Astrocyte of the cerebellum (primary cell): ENCODE measurements around the gene KPRP.

ENCODE experiments used
- DNase-seq: peaks from one replicate; pipeline ENCODE4 v3.0.0-alpha.2; 2011; ENCODE audit warnings: low read depth
- H3K4me3 ChIP-seq: 2 replicates; pipeline ENCODE4 v1.5.1; 2011; ENCODE audit warnings: mild to moderate bottlenecking, low read depth, low read length, moderate library complexity
- CTCF ChIP-seq: IDR thresholded peaks from 2 replicates; pipeline ENCODE4 v1.5.1; 2012; ENCODE audit warnings: low read length, low read depth, moderate library complexity, mild to moderate bottlenecking; ENCODE audit errors: missing control alignments
- in situ Hi-C: cut with HindIII; loops from 2 replicates; pipeline ENCODE4 v1.10.0; 2017; ENCODE audit warnings: low sequenced_read_pairs

The KPRP gene

GRCh38 chr1:152741656-152742055, 16.2 kb upstream of the KPRP start:
- no peak for TF ChIP-seq CTCF
- no peak for DNase-seq
- in situ Hi-C loops: no loop called here
- no peak overlapping the region for H3K4me3 ChIP-seq

DNA sequence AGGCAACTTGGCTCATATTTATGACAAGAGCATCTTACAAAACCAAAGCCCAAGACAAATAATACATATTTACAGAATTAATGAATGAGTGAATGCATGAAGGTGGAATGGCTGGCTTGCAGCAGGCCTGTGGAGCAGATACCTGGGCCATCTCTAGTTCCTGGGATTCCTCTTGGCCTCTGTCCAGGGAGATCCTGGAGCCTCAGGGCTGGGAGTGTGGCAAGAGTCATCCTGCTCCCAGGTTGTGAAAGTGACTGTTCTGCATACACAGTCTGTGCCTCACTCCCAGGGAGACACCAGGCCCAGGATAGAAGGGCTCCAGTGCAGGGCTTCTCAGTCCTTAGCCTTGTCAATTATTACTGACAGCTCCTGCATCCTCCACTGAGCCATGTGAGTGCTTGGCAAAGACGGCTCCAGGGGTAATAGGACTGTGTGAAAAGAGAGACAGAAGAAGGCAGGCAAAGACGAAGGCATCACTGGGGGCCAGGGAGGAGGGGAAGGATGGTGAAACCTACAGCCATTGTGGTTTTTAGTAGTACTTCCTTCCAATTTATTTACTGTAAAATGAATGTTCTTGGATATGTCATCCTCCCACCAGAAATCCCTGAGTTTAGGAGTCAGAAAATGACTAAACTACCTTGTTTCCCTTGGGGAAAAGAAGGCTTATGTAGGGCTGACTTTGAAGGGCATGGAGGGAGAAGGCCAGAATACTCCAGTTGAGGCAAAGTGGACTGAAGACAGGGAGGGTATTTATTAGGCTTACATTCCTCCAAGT, 14.3 kb upstream of the KPRP start:
- no peak overlapping the region for H3K4me3 ChIP-seq
- no peak for TF ChIP-seq CTCF
- DNase-seq: no peak
- in situ Hi-C loops: no loop called here

DNA sequence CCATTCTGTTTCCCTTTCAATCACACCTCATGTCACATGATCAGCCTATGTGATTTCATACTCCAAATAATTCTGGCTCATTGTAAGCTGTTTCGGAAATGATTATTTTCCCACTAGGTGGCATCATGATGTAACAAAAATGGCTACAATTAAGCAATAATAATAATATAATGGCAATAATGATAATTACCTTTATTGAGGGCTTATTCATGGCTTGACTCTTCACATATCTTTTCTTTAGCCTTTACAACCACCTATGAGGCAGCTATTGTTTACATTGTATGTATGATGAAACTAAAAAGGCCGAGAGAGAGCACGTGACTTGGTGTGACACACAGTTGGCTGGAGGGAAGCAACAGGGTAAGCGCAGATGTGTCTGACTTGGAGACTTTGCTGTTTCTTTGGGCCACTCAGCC, 12.5 kb upstream of the KPRP start:
- in situ Hi-C loops: no loop called here
- TF ChIP-seq CTCF: no peak
- no peak overlapping the region for H3K4me3 ChIP-seq
- no peak for DNase-seq

- no peak for TF ChIP-seq CTCF
- H3K4me3 ChIP-seq: no peak overlapping the region
- no peak for DNase-seq
- in situ Hi-C loops: no loop called here
Observed at GRCh38 chr1:152745765-152746444, 11.9 kb upstream of the KPRP start.

- no peak for DNase-seq
- in situ Hi-C loops: no loop called here
- TF ChIP-seq CTCF: no peak
- H3K4me3 ChIP-seq: no peak overlapping the region
Observed at GRCh38 chr1:152747831-152748230, 10.0 kb upstream of the KPRP start.

DNA sequence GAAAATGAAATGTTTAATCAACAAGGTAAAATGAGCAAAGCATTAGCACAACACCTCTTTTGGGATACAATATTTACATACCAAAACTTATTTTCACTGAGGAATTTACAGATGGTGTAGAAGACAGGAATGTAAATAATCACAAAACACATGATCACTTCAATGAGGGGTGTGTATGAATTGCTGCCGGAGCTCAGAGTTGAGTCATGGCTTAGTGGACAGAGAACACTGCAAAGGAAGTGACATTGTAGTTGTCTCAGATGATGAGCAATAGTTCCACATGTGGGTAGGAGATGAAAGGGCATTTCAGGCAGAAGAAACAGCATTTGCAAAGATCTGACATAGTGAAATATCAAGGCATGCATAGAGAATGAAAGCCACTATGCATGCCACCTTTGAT, 5.6 kb upstream of the KPRP start:
- DNase-seq: no peak
- no peak for TF ChIP-seq CTCF
- no peak overlapping the region for H3K4me3 ChIP-seq
- in situ Hi-C loops: no loop called here
